Mucosa of descending colon (tissue), 3 donors: ENCODE results near the gene LRBA. TPM values are rescaled to one million over a fixed set of nuclear protein-coding genes. Genes with fewer than 3 reads are reported as not detected.

Experiments
- ATAC-seq: fragments of 200-7000 bp; cut with Tn5 transposase; one replicate; pipeline ENCODE4 v1.9.1; 2020; ENCODE audit warnings: mild to moderate bottlenecking, moderate library complexity
- DNase-seq, 3 donors: peaks; one replicate each; pipeline ENCODE4 v3.0.0-alpha.2; 2020
- H3K36me3 ChIP-seq: fragments of 200-600 bp; one replicate; pipeline ENCODE4 v1.8.0; 2021; ENCODE audit warnings: low read depth, mild to moderate bottlenecking
- H3K4me1 ChIP-seq: fragments of 200-600 bp; one replicate; pipeline ENCODE4 v1.8.0; 2021; ENCODE audit warnings: low read depth, mild to moderate bottlenecking
- H3K4me3 ChIP-seq: fragments of 200-600 bp; one replicate; pipeline ENCODE4 v1.8.0; 2021; ENCODE audit warnings: mild to moderate bottlenecking
- H3K9me3 ChIP-seq: fragments of 200-600 bp; one replicate; pipeline ENCODE4 v1.8.0; 2021; ENCODE audit warnings: mild to moderate bottlenecking
- intact Hi-C, 2 donors: fragments of 100-400 bp; cut with DNase I in 1 of 2; cut with micrococcal nuclease in 1 of 2; formaldehyde crosslinking; loops; one replicate each; pipeline versions ENCODE4 v1.11.0 to v1.11.1; 2022; cut with DNase I, micrococcal nuclease
- total RNA-seq, 3 donors: library from RNA; stranded (reverse); fragmentation: NEBNext Ultra II Directional in 2 of 3; extraction: Animal tissue kit (Norgen Biotek cat#: 25700) in 2 of 3; gene quantifications; one replicate each; pipeline versions ENCODE4 v1.2.1 to v1.2.4, GENCODE V29; 2021 to 2023
- TF ChIP-seq, protein P1 (sequence below): fragments of 200-600 bp; IDR thresholded peaks from one replicate; pipeline ENCODE4 v1.8.0; 2022; ENCODE audit warnings: antibody characterized with exemption, mild to moderate bottlenecking
- donor health status: DM: no; HTN: no; CAD: no; lungs with moderate emphysema.
- donor health status: DM: no; HTN: no; CAD: no.
- donor health status: DM: no; HTN: yes; CAD: no.

Gene LRBA
- total RNA-seq, 3 donors from 2014 or later: 69.8 to 98.4 (median 76.2) TPM

DNA sequence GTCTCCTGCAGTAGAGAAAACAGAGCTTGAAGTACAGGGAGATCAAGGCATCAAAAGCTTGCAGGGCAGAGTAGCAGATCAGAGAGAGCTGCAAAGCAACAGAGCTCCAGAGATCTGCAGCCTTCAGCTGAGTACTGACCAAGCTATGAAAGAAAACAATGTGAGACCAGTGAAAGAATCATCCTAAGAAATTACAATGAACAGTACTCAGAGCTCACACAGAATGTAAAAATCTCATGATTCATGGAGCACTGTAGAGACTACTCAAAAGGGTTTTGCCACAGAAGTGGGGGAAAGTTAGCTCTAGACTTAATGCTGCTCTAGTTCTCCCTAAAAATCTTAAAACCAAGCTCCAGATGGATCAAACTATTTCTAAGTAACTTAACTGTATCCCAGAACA, 513.1 kb downstream of the LRBA start:
- ATAC-seq (no peak), DNase-seq (no peak)
- H3K4me3 ChIP-seq: no peak overlapping the region
- H3K9me3 ChIP-seq: no peaks in the 10 kb centered on the region
- no peaks in the 10 kb centered on the region for H3K36me3 ChIP-seq
- intact Hi-C loops: no loop called here
- H3K4me1 ChIP-seq: no peaks in the 10 kb centered on the region
- TF ChIP-seq, protein P1, sequence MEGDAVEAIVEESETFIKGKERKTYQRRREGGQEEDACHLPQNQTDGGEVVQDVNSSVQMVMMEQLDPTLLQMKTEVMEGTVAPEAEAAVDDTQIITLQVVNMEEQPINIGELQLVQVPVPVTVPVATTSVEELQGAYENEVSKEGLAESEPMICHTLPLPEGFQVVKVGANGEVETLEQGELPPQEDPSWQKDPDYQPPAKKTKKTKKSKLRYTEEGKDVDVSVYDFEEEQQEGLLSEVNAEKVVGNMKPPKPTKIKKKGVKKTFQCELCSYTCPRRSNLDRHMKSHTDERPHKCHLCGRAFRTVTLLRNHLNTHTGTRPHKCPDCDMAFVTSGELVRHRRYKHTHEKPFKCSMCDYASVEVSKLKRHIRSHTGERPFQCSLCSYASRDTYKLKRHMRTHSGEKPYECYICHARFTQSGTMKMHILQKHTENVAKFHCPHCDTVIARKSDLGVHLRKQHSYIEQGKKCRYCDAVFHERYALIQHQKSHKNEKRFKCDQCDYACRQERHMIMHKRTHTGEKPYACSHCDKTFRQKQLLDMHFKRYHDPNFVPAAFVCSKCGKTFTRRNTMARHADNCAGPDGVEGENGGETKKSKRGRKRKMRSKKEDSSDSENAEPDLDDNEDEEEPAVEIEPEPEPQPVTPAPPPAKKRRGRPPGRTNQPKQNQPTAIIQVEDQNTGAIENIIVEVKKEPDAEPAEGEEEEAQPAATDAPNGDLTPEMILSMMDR: no peak

DNA sequence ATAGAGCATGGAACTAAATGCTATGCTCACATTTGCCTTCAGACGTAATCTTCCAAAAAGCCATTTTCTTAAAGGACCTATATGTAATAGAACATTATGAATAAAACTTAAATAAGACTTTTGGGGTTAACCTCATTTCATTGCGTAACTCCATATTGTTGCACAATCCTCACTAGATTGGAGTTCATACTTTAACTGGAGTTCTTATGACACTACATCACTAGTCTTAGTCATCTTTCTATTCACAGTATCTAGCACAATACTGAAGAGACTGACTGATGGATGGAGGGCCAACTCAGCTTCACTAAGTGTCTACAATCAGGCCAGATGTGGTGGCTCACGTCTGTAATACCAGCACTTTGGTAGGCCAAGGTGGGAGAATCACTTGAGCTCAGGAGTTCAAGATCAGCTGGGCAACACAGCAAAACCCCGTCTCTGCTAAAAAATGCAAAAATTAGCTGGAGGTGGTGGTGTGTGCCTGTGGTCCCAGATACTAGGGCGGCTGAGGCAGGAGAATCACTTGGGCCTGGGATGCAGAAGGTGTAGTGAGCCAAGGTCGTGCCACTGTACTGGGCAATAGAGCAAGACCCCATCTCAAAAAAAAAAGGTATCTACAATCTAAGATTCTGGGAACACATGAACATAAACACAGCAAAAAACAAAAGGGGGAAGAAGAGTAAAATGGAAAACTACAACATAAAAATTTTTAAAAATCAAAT, 513.9 kb downstream of the LRBA start:
- no peaks in the 10 kb centered on the region for H3K36me3 ChIP-seq
- no peak for DNase-seq
- H3K4me1 ChIP-seq: no peaks in the 10 kb centered on the region
- TF ChIP-seq, protein P1: no peak
- no peaks in the 10 kb centered on the region for H3K9me3 ChIP-seq
- intact Hi-C loops: no loop called here
- no peak for ATAC-seq
- no peak overlapping the region for H3K4me3 ChIP-seq

DNA sequence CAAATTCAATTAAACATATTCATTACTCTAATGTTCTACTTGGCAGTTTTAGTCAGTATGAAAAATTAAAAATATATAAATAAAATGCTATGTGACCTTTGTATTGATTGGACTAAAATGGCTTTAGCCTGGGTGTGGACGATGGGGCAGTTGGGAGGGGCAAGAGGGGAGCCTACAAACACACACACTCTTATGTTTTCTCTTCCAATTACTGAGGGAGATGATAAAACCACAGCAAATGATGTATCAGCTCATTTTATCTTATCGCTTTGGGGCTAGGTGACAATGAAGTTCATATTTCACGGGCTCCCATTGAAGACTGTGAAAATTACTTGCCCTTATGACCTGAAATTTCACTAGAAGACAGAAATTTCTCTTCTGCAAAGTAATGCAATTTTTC, 517.5 kb downstream of the LRBA start:
- intact Hi-C loops: no loop called here
- ATAC-seq: no peak
- TF ChIP-seq, protein P1: no peak
- no peaks in the 10 kb centered on the region for H3K4me1 ChIP-seq
- no peak for DNase-seq
- no peaks in the 10 kb centered on the region for H3K9me3 ChIP-seq
- H3K36me3 ChIP-seq: no peaks in the 10 kb centered on the region
- no peak overlapping the region for H3K4me3 ChIP-seq

DNA sequence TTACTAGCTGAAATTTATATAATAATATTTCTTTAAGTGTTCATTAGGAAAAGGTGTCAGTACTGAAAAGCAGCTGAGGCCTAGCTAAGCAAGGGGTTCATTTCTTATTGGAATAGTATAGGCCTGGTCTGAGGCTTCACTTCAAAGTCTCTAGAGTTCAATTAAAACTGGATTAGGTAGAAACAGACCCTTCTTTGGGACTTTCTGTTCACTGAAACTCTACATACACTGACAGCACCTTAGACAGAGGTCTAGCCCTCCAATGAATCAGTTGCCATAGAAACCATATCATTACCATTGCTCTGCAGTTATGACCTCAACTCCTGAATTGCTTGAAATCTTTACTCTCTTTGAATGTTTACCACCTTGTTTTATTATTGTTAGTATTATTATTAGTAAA, 519.5 kb downstream of the LRBA start:
- TF ChIP-seq, protein P1: no peak
- intact Hi-C loops: no loop called here
- Histone ChIP-seq H3K9me3 (no peaks in the 10 kb centered on the region), H3K4me1 (no peaks in the 10 kb centered on the region), H3K36me3 (no peaks in the 10 kb centered on the region), H3K4me3 (no peak overlapping the region)
- ATAC-seq (no peak), DNase-seq (no peak)

DNA sequence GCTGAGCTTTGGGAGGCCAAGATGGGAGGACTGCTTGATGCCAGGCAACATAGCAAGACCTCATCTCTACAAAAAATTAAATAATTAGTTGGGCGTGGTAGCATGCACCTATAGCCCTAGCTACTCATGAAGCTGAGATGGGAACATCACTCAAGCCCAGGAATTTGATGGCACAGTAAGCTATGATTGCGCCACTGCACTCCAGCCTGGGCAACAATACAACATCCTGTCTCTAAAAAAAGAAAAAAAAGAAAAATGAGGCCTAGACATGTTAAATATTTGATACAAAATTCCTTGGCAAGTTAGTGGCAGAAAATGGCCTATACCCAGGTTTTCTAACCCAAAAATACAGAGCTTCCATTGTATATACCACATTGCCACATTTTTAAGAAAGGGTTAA, 521.2 kb downstream of the LRBA start:
- DNase-seq (no peak), ATAC-seq (no peak)
- TF ChIP-seq, protein P1: no peak
- Histone ChIP-seq H3K9me3 (no peaks in the 10 kb centered on the region), H3K4me3 (no peak overlapping the region), H3K4me1 (no peaks in the 10 kb centered on the region), H3K36me3 (no peaks in the 10 kb centered on the region)
- intact Hi-C loops: no loop called here
